Measurements from ENCODE around the gene CEP19.

CEP19 gene

DNA sequence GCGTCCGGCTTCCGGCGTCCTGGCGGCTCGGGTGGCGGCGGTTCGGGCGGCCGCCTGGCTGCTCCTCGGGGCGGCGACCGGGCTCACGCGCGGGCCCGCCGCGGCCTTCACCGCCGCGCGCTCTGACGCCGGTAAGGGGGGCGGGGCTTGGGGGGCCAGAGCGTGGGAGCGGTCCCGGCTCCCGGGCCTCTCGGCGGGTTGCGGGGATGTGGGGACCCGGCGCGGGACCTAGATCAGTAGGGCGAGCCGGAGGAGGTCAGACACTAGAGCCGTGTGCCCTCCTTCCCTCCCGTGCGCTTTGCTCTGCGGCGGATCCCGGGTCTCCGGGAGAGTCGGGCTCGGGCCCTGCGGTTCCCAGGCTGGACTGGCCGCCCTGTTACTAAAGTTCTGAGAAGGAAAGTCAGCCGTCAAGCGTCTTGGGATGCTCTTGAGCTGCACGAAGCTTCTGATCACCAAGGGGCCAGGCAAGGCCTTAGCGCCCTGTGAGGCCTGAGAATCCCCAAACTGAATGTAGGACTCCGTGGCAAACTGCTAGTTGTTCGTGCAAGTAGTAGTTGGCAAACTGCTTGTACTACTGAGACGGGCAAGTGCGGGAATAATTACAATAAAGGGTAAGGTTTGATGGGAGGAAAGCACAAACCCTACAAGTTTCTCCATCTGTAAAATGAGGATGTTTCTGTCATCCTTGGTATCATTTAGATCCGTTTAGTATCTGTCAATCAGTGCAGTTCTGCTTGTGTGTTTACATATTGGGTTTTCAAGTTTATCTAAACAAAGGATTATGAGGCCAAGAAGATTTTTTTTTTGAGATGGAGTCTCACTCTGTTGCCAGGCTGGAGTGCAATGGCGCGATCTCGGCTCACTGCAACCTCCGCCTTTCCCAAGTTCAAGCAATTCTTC lies 714 bp upstream of the CEP19 start (continued):
- TF ChIP-seq, protein P1, sequence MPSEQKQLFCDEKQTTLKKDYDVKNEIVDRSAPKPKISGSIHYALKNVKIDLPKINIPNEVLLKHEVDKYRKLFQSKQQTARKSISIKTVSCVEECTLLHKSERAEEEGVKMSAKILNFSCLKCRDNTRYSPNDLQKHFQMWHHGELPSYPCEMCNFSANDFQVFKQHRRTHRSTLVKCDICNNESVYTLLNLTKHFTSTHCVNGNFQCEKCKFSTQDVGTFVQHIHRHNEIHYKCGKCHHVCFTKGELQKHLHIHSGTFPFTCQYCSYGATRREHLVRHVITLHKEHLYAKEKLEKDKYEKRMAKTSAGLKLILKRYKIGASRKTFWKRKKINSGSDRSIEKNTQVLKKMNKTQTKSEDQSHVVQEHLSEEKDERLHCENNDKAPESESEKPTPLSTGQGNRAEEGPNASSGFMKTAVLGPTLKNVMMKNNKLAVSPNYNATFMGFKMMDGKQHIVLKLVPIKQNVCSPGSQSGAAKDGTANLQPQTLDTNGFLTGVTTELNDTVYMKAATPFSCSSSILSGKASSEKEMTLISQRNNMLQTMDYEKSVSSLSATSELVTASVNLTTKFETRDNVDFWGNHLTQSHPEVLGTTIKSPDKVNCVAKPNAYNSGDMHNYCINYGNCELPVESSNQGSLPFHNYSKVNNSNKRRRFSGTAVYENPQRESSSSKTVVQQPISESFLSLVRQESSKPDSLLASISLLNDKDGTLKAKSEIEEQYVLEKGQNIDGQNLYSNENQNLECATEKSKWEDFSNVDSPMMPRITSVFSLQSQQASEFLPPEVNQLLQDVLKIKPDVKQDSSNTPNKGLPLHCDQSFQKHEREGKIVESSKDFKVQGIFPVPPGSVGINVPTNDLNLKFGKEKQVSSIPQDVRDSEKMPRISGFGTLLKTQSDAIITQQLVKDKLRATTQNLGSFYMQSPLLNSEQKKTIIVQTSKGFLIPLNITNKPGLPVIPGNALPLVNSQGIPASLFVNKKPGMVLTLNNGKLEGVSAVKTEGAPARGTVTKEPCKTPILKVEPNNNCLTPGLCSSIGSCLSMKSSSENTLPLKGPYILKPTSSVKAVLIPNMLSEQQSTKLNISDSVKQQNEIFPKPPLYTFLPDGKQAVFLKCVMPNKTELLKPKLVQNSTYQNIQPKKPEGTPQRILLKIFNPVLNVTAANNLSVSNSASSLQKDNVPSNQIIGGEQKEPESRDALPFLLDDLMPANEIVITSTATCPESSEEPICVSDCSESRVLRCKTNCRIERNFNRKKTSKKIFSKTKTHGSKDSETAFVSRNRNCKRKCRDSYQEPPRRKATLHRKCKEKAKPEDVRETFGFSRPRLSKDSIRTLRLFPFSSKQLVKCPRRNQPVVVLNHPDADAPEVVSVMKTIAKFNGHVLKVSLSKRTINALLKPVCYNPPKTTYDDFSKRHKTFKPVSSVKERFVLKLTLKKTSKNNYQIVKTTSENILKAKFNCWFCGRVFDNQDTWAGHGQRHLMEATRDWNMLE (tag by site-specific recombination; conservative IDR thresholded peaks at IDR 0.05; ENCODE audit: low read depth), result no peak
- no peak for TF ChIP-seq ZNF747 (tag by site-specific recombination; IDR thresholded peaks at IDR 0.05)
- no peak for TF ChIP-seq SETDB1 (IDR thresholded peaks at IDR 0.05; ENCODE audit: insufficient read length, low read length)
- TF ChIP-seq ZEB2 (tag by site-specific recombination; IDR thresholded peaks at IDR 0.05), result 0 out of 2 replicates have a peak, but pooled peaks have one; percentile 14
- no peak for TF ChIP-seq SCRT2 (tag by site-specific recombination; IDR thresholded peaks at IDR 0.05)
- no peak for TF ChIP-seq KLF16 (tag by site-specific recombination; IDR thresholded peaks at IDR 0.05)
- no peak for TF ChIP-seq ZNF416 (tag by site-specific recombination; IDR thresholded peaks at IDR 0.05)
- no peak for TF ChIP-seq ZNF530 (tag by site-specific recombination; IDR thresholded peaks at IDR 0.05; ENCODE audit: low read depth)
- TF ChIP-seq OVOL3 (tag by site-specific recombination; IDR thresholded peaks at IDR 0.05), result no peak
- TF ChIP-seq, protein P2, sequence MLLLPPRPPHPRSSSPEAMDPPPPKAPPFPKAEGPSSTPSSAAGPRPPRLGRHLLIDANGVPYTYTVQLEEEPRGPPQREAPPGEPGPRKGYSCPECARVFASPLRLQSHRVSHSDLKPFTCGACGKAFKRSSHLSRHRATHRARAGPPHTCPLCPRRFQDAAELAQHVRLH (tag by site-specific recombination; IDR thresholded peaks at IDR 0.05), result no peak
- no peak for TF ChIP-seq ZNF677 (tag by site-specific recombination; IDR thresholded peaks at IDR 0.05)
- TF ChIP-seq, protein P3, sequence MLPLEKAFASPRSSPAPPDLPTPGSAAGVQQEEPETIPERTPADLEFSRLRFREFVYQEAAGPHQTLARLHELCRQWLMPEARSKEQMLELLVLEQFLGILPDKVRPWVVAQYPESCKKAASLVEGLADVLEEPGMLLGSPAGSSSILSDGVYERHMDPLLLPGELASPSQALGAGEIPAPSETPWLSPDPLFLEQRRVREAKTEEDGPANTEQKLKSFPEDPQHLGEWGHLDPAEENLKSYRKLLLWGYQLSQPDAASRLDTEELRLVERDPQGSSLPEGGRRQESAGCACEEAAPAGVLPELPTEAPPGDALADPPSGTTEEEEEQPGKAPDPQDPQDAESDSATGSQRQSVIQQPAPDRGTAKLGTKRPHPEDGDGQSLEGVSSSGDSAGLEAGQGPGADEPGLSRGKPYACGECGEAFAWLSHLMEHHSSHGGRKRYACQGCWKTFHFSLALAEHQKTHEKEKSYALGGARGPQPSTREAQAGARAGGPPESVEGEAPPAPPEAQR (tag by site-specific recombination; IDR thresholded peaks at IDR 0.05), result no peak
- TF ChIP-seq ZNF112 (tag by site-specific recombination; IDR thresholded peaks at IDR 0.05), result no peak
- TF ChIP-seq MEIS1 (CRISPR knock-in tag; IDR thresholded peaks at IDR 0.05; ENCODE audit: borderline replicate concordance), result peak; percentile 6; the same call in 1 of the 2 replicates
- no peak for TF ChIP-seq ZNF624 (tag by site-specific recombination; IDR thresholded peaks at IDR 0.05)
- no peak for TF ChIP-seq IKZF3 (tag by site-specific recombination; IDR thresholded peaks at IDR 0.05)
- TF ChIP-seq ZNF658 (tag by site-specific recombination; IDR thresholded peaks at IDR 0.05), result no peak
- TF ChIP-seq ZBTB20 (tag by site-specific recombination; IDR thresholded peaks at IDR 0.05), result peak; percentile 78
- TF ChIP-seq ZNF23 (tag by site-specific recombination; IDR thresholded peaks at IDR 0.05; ENCODE audit: borderline replicate concordance), result no peak
- no peak for TF ChIP-seq GLI4 (tag by site-specific recombination; IDR thresholded peaks at IDR 0.05)
- TF ChIP-seq ZBTB17 (tag by site-specific recombination; IDR thresholded peaks at IDR 0.05), result peak; percentile 63; the same call in 1 of the 2 replicates
- TF ChIP-seq KLF7 (tag by site-specific recombination; IDR thresholded peaks at IDR 0.05; ENCODE audit: borderline replicate concordance), result no peak
- no peak for TF ChIP-seq ZNF132 (tag by site-specific recombination; IDR thresholded peaks at IDR 0.05; ENCODE audit: borderline replicate concordance)
- TF ChIP-seq, protein P4, sequence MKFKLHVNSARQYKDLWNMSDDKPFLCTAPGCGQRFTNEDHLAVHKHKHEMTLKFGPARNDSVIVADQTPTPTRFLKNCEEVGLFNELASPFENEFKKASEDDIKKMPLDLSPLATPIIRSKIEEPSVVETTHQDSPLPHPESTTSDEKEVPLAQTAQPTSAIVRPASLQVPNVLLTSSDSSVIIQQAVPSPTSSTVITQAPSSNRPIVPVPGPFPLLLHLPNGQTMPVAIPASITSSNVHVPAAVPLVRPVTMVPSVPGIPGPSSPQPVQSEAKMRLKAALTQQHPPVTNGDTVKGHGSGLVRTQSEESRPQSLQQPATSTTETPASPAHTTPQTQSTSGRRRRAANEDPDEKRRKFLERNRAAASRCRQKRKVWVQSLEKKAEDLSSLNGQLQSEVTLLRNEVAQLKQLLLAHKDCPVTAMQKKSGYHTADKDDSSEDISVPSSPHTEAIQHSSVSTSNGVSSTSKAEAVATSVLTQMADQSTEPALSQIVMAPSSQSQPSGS (tag by site-specific recombination; IDR thresholded peaks at IDR 0.05; ENCODE audit: low read depth), result no peak
- TF ChIP-seq GLIS2 (tag by site-specific recombination; IDR thresholded peaks at IDR 0.05), result 0 out of 2 replicates have a peak, but pooled peaks have one; percentile 10
- no peak for TF ChIP-seq ZNF394 (tag by site-specific recombination; IDR thresholded peaks at IDR 0.05; ENCODE audit: borderline replicate concordance)
- no peak for TF ChIP-seq ZNF324 (tag by site-specific recombination; IDR thresholded peaks at IDR 0.05)
- TF ChIP-seq, protein P5, sequence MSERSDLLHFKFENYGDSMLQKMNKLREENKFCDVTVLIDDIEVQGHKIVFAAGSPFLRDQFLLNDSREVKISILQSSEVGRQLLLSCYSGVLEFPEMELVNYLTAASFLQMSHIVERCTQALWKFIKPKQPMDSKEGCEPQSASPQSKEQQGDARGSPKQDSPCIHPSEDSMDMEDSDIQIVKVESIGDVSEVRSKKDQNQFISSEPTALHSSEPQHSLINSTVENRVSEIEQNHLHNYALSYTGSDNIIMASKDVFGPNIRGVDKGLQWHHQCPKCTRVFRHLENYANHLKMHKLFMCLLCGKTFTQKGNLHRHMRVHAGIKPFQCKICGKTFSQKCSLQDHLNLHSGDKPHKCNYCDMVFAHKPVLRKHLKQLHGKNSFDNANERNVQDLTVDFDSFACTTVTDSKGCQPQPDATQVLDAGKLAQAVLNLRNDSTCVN (tag by site-specific recombination; optimal IDR thresholded peaks at IDR 0.05), result peak; percentile 57
- TF ChIP-seq ZNF596 (tag by site-specific recombination; IDR thresholded peaks at IDR 0.05), result no peak
- TF ChIP-seq ZNF621 (tag by site-specific recombination; IDR thresholded peaks at IDR 0.05), result no peak
- 0 out of 2 replicates have a peak, but pooled peaks have one; percentile 5 for TF ChIP-seq KLF9 (tag by site-specific recombination; IDR thresholded peaks at IDR 0.05; ENCODE audit: low read depth)

Data from HEK293 (cell line).